Left cardiac atrium (tissue), 4 donors: ENCODE results near the gene ZNF23. TPM values are rescaled to one million over a fixed set of nuclear protein-coding genes. Genes with fewer than 3 reads are reported as not detected.
A peak's percentile ranks its signal among the peaks of the same experiment; 100 is the strongest.

ENCODE experiments used
- ATAC-seq, 2 donors: fragments of 200-7000 bp; cut with Tn5 transposase; one replicate each; pipeline ENCODE4 v1.9.1; 2020; ENCODE audit warnings: mild to moderate bottlenecking in 2 of 2, moderate library complexity in 2 of 2
- DNase-seq: peaks from one replicate; pipeline ENCODE4 v3.0.0-alpha.2; 2020
- intact Hi-C, 2 donors: fragments of 100-400 bp; cut with DNase I; formaldehyde crosslinking; loops; one replicate each; pipeline versions ENCODE4 v1.14.1 to v1.15.1; 2022 to 2023
- total RNA-seq, 2 donors: library from RNA; stranded (reverse); fragmentation: NEBNext Ultra II Directional; extraction: Animal tissue kit (Norgen Biotek cat#: 25700); gene quantifications; one replicate each; pipeline ENCODE4 v1.2.1, GENCODE V29; 2021
- donor health status: DM: no; HTN: yes; CAD: no.
- donor health status: DM: no; HTN: yes; CAD: no; lungs with severe emphysema.
- donor health status: DM: yes; HTN: yes; CAD: no.
- donor health status: Dilated cardiomyopathy.

The ZNF23 gene
- total RNA-seq, 2 donors from 2014 or later, result 5.8 to 6.5 TPM

- no peak for ATAC-seq
- DNase-seq, result no peak
Observed at GRCh38 chr16:71474864-71475263, 12.8 kb upstream of the ZNF23 start.

GRCh38 chr16:71473891-71474290 is 11.8 kb upstream of the ZNF23 start:
- ATAC-seq, result no peak
- DNase-seq, result no peak
- intact Hi-C loops, result no loop called here

More at GRCh38 chr16:71474864-71475263, 12.8 kb upstream of the ZNF23 start:
- intact Hi-C loops, result no loop called here

GRCh38 chr16:71472931-71473330 is 10.9 kb upstream of the ZNF23 start:
- ATAC-seq (no peak), DNase-seq (no peak)
- intact Hi-C loops, result no loop called here

GRCh38 chr16:71472051-71472450 is 10.0 kb upstream of the ZNF23 start:
- DNase-seq, result no peak
- intact Hi-C loops, result no loop called here
- no peak for ATAC-seq

- intact Hi-C loops, result loop anchor here in 1 of 2 donors (10.0 kb wide), 1 partner anchor 183 kb away; the partner anchor contains the start of gene CMTR2
- ATAC-seq (peak; percentile 30 to 44), DNase-seq (no peak)
Observed at GRCh38 chr16:71467810-71468209, 5.8 kb upstream of the ZNF23 start.

- DNase-seq (no peak), ATAC-seq (no peak)
- intact Hi-C loops, result loop anchor here in 1 of 2 donors (10.0 kb wide), 1 partner anchor 179 kb away; the partner anchor contains the start of gene CMTR2
Observed at GRCh38 chr16:71464231-71464630, 2.2 kb upstream of the ZNF23 start.

- DNase-seq (no peak), ATAC-seq (no peak)
- intact Hi-C loops, result loop anchor here in 1 of 2 donors (10.0 kb wide), 1 partner anchor 176 kb away; the partner anchor contains the start of gene CMTR2
Observed at GRCh38 chr16:71460941-71461340, 1.1 kb downstream of the ZNF23 start.

GRCh38 chr16:71460236-71460635 is 1.8 kb downstream of the ZNF23 start:
- no peak for ATAC-seq
- DNase-seq, result no peak
- intact Hi-C loops, result loop anchor here in 1 of 2 donors (10.0 kb wide), 1 partner anchor 175 kb away; the partner anchor contains the start of gene CMTR2

- DNase-seq, result no peak
- intact Hi-C loops, result no loop called here
- no peak for ATAC-seq
Observed at GRCh38 chr16:71459510-71459909, 2.5 kb downstream of the ZNF23 start.

GRCh38 chr16:71456801-71457200 is 5.2 kb downstream of the ZNF23 start:
- DNase-seq, result no peak
- intact Hi-C loops, result no loop called here
- no peak for ATAC-seq

- no peak for DNase-seq
- intact Hi-C loops, result no loop called here
- ATAC-seq, result peak in 1 of 2 donors; percentile 32
Observed at GRCh38 chr16:71453036-71453435, 9.0 kb downstream of the ZNF23 start.

GRCh38 chr16:71449020-71449419 is 13.0 kb downstream of the ZNF23 start:
- intact Hi-C loops, result no loop called here
- DNase-seq (no peak), ATAC-seq (no peak)

GRCh38 chr16:71448274-71448866 is 13.7 kb downstream of the ZNF23 start:
- intact Hi-C loops, result no loop called here
- no peak for ATAC-seq
- no peak for DNase-seq

- intact Hi-C loops, result no loop called here
- ATAC-seq, result no peak
- DNase-seq, result no peak
Observed at GRCh38 chr16:71443714-71444113, 18.3 kb downstream of the ZNF23 start.

- intact Hi-C loops, result no loop called here
- DNase-seq, result no peak
- no peak for ATAC-seq
Observed at GRCh38 chr16:71442051-71442440, 20.0 kb downstream of the ZNF23 start, which contains the start of gene TLE7. Gene TLE7, minus strand, starts transcription at chr16:71442054. Its CDS starts 8,730 bp downstream, at chr16:71433324.

- DNase-seq (no peak), ATAC-seq (no peak)
- intact Hi-C loops, result no loop called here
Observed at GRCh38 chr16:71441348-71442050, 20.5 kb downstream of the ZNF23 start.

- ATAC-seq, result no peak
- intact Hi-C loops, result no loop called here
Observed at GRCh38 chr16:71440669-71441347, 21.2 kb downstream of the ZNF23 start.

GRCh38 chr16:71439523-71439922 is 22.5 kb downstream of the ZNF23 start:
- intact Hi-C loops, result no loop called here
- ATAC-seq, result no peak
- DNase-seq, result no peak

More at GRCh38 chr16:71440669-71441347, 21.2 kb downstream of the ZNF23 start:
- no peak for DNase-seq

GRCh38 chr16:71436473-71436872 is 25.6 kb downstream of the ZNF23 start:
- no peak for DNase-seq

GRCh38 chr16:71432906-71433305 is 29.1 kb downstream of the ZNF23 start:
- DNase-seq, result no peak
- intact Hi-C loops, result no loop called here

More at GRCh38 chr16:71436473-71436872, 25.6 kb downstream of the ZNF23 start:
- ATAC-seq, result no peak
- intact Hi-C loops, result no loop called here

More at GRCh38 chr16:71432906-71433305, 29.1 kb downstream of the ZNF23 start:
- ATAC-seq, result no peak
